Femur (tissue), 1 donor: ENCODE results near the gene SCYGR1.
"Not testable (repeated sequence)": the region's sequence is repeated elsewhere in the genome, so short reads cannot be mapped to it uniquely, and the experiment has no call there.

ENCODE experiments used
- DNase-seq: peaks from one replicate; pipeline ENCODE4 v3.0.0-alpha.2; 2017

SCYGR1 gene

GRCh38 chr2:227402321-227402720 is 14.6 kb upstream of the SCYGR1 start:
- DNase-seq = no peak

GRCh38 chr2:227401550-227401949 is 13.8 kb upstream of the SCYGR1 start:
- no peak for DNase-seq

- no peak for DNase-seq
Measured at GRCh38 chr2:227398684-227399670, 11.2 kb upstream of the SCYGR1 start.

- no peak for DNase-seq
Measured at GRCh38 chr2:227397562-227397961, 9.8 kb upstream of the SCYGR1 start.

- no peak for DNase-seq
Measured at GRCh38 chr2:227395556-227395955, 7.8 kb upstream of the SCYGR1 start.

- DNase-seq = no peak
Measured at GRCh38 chr2:227394401-227394800, 6.7 kb upstream of the SCYGR1 start.

- DNase-seq = no peak
Measured at GRCh38 chr2:227390468-227391256, 2.9 kb upstream of the SCYGR1 start.

GRCh38 chr2:227389661-227390060 is 1.9 kb upstream of the SCYGR1 start:
- no peak for DNase-seq

GRCh38 chr2:227389231-227389630 is 1.5 kb upstream of the SCYGR1 start:
- no peak for DNase-seq

GRCh38 chr2:227388537-227389011 is 825 bp upstream of the SCYGR1 start:
- no peak for DNase-seq

GRCh38 chr2:227386630-227387029 is 1.1 kb downstream of the SCYGR1 start:
- no peak for DNase-seq

- DNase-seq = no peak
Measured at GRCh38 chr2:227383686-227384085, 4.1 kb downstream of the SCYGR1 start.

GRCh38 chr2:227382241-227382835 is 5.4 kb downstream of the SCYGR1 start:
- not testable (repeated sequence) for DNase-seq

- no peak for DNase-seq
Measured at GRCh38 chr2:227379095-227379494, 8.7 kb downstream of the SCYGR1 start, which contains the start of gene TM4SF20. Gene TM4SF20, minus strand, starts transcription at chr2:227379306. Its CDS starts 38 bp downstream, at chr2:227379268.

- no peak for DNase-seq
Measured at GRCh38 chr2:227378371-227378782, 9.4 kb downstream of the SCYGR1 start.

GRCh38 chr2:227377467-227378351 is 10.0 kb downstream of the SCYGR1 start:
- no peak for DNase-seq

GRCh38 chr2:227376656-227377396 is 10.9 kb downstream of the SCYGR1 start:
- no peak for DNase-seq

GRCh38 chr2:227374158-227374557 is 13.6 kb downstream of the SCYGR1 start:
- DNase-seq = no peak

GRCh38 chr2:227373389-227373788 is 14.4 kb downstream of the SCYGR1 start:
- DNase-seq = no peak

GRCh38 chr2:227370791-227371312 is 16.9 kb downstream of the SCYGR1 start:
- no peak for DNase-seq

- DNase-seq = no peak
Measured at GRCh38 chr2:227370092-227370491, 17.7 kb downstream of the SCYGR1 start.
